ENCODE results near the gene H3-3A.

Gene H3-3A

DNA sequence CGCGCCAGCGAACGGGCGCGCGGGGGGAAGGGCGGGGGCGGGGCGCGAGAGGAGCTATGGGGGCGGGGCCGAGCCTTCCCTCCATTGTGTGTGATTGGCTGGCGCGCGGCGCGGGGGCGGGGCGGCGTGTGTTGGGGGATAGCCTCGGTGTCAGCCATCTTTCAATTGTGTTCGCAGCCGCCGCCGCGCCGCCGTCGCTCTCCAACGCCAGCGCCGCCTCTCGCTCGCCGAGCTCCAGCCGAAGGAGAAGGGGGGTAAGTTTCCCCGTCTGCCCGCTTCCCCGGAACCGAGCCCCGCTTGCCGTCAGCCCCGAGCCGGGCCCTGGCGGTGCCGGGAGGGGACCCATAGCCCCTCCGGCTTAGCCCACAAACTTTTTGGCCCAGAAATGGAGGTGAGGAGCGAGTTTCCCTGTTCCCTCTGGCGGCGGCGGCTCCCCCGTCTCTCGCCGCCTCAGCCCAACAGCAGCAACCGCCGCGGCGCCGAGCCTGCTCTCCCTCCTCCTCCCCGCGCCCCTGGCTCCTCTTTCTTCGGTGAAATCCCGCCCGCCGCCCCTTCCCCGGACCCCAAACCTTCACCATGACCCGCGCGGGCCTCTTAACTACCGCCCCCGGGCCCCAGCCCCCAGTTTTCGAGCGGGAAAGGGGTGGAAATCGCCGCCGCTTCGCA lies at the start of gene H3-3A:
Gene H3-3A, plus strand, starts transcription at position 159 of the 666 bp plus-strand sequence. CDS start 1,636 bp downstream, outside the sequence.
- DNase-seq (ENCODE audit: low read depth in 2 of 2) = peak; percentile 96 to 99

DNA sequence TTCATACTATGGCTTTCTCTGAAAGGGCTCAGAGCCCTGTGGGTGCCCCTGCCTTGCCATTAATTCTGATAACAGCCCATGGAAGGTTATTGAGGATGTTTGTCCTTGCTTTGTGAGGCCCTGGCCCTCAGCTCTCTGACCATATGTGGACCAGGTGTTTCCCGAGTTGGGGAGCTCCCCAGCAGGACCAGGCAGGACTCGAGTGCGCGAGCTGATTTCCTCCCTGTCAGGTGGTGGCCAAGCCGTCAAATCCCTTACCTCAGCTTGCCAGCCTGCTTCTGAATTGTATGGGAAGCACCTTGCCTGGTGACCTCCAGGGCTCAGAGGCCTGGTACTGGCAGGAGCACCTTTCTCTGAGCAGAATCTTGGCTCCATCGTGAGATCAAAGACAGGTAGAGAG lies 45.4 kb upstream of the H3-3A start:
- DNase-seq (ENCODE audit: low read depth in 2 of 2) = no peak

DNA sequence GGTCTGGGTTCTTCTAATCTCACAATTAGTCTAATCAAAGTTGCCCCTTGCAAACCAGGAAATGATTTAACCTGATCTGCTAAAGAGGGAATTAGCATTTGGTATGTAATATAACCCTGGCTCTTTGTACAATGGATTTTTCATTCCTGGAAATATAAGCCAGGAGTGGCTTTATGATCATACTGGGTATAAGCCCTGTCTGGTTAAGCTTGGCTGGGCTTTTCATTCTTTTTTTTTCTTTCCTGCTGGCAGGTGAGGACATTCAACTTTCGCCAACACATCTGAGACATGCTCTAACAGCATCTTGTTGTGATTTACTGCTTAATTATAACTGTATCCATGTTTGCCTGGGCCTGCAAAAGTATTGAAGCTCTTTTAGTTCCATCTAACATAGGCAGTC lies 42.9 kb upstream of the H3-3A start:
- no peak for DNase-seq (ENCODE audit: low read depth in 2 of 2)

GRCh38 chr1:226021401-226021800 lies 41.1 kb upstream of the H3-3A start:
- DNase-seq (ENCODE audit: low read depth in 2 of 2) = no peak

DNA sequence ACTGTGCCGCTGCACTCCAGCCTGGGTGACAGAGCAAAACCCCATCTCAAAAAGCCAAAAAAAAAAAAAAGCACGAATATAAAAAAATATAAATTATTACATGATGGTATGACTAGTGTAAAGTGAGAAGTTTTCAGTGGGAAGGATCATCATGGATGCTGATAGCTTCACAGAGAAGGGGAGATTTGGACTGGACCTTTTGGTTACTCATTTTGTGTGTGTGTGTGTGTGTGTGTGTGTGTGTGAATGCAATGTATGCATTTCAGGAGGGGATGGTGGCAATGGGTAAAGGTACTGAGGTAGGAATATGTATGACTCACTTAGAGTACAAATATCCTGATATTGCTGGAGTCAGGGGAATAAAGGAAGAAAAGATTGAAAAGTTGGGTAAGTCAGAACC lies 40.7 kb upstream of the H3-3A start:
- DNase-seq (ENCODE audit: low read depth in 2 of 2) = no peak

DNA sequence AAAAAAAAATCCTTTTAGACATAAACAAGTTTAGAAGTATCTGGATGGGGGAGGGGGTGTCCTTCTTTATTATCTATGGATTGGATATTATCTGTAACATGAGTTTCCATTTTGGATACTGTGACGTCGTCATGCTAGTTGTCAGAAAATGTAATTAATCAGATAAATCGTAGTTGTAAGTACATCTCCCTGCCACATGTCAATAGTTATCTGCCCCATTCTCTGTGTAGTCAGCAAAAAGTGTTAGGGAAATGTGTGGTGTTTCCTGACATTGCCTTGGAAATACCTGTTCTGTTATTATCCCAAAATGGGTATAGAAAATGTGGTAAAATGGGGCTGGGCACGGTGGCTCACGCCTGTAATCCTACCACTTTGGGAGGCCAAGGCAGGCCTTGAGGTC lies 38.8 kb upstream of the H3-3A start:
- DNase-seq (ENCODE audit: low read depth in 2 of 2) = no peak

DNA sequence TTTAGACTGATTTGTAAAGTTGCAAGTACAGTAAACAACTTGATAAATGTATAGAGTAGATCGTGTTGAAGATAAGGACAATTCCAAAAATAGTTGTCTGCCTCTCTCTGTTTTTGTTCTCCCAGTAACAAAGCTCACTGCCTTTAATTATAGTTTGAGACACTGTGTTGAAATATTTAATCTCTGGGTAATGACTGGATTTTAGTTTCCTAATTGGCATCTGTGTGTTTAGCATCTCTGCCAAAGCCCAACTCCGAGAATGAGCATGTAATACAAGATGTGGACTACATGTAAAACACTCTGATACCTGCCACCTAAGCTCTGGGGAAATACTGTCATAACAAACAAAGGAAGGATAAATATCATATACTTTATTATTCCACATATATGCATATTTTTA lies 35.7 kb upstream of the H3-3A start:
- DNase-seq (ENCODE audit: low read depth in 2 of 2) = no peak

- no peak for DNase-seq (ENCODE audit: low read depth in 2 of 2)
Observed at GRCh38 chr1:226027538-226028217, 34.8 kb upstream of the H3-3A start.

DNA sequence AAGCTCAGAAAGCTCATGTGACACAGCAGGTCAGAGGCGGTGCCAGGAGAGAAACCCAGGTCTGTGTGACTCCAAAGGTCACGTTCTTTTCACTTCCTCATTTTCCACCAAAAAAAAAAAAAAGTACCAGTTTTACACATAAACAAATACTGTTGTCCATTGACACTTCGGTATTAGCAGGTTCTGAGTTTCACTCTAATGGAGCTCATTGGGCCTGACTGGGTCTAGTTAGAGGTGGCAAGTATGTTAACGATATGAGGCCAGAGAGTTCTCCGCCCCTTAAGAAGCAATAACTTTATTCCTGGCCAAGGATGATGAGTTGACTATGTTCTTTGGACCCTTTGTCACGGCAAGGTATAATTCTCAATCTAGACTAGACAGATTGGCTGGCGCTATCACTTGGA lies 33.4 kb upstream of the H3-3A start:
- DNase-seq (ENCODE audit: low read depth in 2 of 2) = no peak

- DNase-seq (ENCODE audit: low read depth in 2 of 2) = no peak
Observed at GRCh38 chr1:226029568-226030225, 32.8 kb upstream of the H3-3A start.

- DNase-seq (ENCODE audit: low read depth in 2 of 2) = no peak
Observed at GRCh38 chr1:226033582-226033981, 28.9 kb upstream of the H3-3A start.

GRCh38 chr1:226033991-226034390 lies 28.5 kb upstream of the H3-3A start:
- no peak for DNase-seq (ENCODE audit: low read depth in 2 of 2)

DNA sequence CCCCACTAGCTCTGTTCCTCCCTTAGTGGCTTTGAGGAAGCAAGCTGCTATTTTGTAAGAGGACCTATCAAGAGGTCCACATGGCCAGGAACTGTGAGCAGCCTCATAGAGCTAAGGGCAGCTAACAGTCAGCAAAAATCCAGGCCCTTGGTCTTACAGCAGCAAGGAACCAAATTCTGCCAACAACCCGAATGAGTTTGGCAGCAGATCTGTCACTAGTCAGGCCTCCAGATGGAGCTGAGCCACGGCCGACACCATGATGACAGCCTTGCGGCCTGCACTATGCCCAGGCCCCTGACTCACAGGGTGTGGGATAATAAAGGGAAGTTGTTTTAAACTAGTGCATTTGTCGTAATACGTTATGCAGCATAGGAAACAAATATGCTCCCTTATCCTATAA lies 28.0 kb upstream of the H3-3A start:
- no peak for DNase-seq (ENCODE audit: low read depth in 2 of 2)

DNA sequence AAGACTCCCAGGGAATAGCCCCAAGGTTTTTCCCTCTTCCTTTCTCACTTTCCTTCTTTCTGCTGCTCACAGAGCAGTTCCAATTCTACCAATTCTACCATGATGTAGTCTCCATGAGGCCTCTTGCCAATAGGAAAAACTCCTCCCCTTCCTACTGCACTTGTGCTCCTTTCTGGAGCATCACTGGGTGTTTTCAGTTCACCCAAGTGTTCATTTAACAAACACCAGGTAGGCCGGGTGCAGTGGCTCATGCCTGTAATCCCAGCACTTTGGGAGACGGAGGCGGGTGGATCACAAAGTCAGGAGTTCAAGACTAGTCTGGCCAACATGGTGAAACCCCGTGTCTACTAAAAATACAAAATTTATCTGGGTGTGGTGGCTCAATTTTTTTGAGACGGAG lies 26.6 kb upstream of the H3-3A start:
- DNase-seq (ENCODE audit: low read depth in 2 of 2) = no peak

DNA sequence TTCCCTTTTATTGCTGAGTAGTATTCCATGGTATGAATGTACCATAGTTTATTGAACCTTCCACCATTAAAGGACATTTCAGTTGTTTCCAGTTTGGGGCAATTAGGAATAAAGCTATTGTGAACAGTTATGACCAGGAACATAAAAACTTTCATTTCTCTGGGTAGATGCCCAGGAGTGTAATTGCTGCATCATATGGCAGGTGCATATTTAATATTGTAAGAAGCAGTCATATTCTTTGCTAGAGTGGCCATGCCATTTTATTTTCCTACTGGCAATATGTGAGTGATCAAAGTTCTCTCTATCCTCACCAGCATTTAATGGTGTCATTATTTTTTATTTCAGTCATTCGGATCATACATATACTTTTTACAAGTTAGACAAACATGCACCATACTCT lies 23.9 kb upstream of the H3-3A start:
- DNase-seq (ENCODE audit: low read depth in 2 of 2) = no peak

GRCh38 chr1:226041419-226041818 lies 21.1 kb upstream of the H3-3A start:
- no peak for DNase-seq (ENCODE audit: low read depth in 2 of 2)

DNA sequence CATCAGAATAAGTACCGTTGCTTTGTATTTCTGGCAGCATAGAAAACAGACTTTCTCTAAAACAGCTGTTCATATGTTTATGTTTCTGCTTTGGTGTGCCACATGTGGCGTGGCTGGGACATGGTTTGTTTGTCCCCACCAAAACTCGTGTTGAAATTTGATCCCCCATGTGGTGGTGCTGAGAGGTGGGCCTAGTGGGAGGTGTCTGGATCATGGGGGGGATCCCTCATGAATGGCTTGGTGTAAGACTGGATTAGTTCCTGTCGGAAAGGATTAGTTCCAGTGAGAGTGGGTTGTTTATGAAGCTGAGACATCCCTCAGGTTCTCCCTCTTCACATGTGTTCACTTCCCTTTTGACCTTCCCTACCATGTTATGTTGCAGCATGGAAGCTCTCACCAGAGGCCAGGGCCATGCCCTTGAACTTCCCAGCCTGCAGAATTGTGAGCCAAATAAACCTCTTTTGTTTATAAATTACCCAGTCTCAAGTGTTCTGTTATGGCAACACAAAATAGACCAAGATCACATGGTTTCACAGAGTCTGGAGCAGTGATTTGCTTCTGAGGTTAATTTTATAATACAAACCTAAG lies 17.9 kb upstream of the H3-3A start:
- no peak for DNase-seq (ENCODE audit: low read depth in 2 of 2)

DNA sequence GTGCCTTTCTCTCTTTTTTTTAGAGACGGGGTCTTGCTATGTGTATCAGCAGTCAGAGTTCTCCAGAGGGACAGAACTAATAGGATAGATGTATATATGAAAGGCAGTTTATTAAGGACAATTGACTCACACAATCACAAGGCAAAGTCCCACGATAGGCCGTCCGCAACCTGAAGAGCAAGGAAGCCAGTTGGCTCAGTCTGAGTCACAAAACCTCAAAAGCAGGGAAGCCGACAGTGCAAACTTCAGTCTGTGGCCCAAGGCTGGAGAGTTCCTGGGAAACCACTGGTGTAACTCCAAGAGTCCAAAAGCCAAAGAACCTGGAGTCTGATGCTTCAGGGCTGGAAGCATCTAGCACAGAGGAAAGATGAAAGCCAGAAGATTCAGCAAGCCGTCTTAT lies 16.3 kb upstream of the H3-3A start:
- no peak for DNase-seq (ENCODE audit: low read depth in 2 of 2)

GRCh38 chr1:226047495-226047894 lies 15.0 kb upstream of the H3-3A start:
- no peak for DNase-seq (ENCODE audit: low read depth in 2 of 2)

GRCh38 chr1:226048886-226049285 lies 13.6 kb upstream of the H3-3A start:
- DNase-seq (ENCODE audit: low read depth in 2 of 2) = no peak

DNA sequence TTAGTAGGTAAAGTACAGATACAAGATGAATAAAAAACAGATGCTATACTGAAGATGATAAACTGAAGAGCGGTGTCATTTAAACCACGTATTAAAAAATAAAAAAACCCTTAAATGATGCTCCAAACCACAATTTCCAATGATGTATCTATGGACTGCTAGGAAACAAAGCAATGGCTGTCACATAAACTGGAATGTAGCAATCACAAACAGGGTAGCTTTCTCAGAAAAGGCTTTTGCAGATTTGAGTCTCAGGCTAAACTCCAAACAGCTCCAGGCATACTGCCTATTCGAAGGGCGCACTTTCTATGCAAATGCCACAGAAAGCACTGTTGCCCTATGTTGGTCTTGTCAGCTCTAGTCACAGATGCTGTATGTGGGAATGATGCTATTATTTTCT lies 12.4 kb upstream of the H3-3A start:
- no peak for DNase-seq (ENCODE audit: low read depth in 2 of 2)

- DNase-seq (ENCODE audit: low read depth in 2 of 2) = no peak
Observed at GRCh38 chr1:226051365-226051764, 11.2 kb upstream of the H3-3A start.

- no peak for DNase-seq (ENCODE audit: low read depth in 2 of 2)
Observed at GRCh38 chr1:226052061-226052460, 10.5 kb upstream of the H3-3A start.
